GM12872 (cell line): Measurements from ENCODE around the gene RAPGEF5.

Source experiments
- TF ChIP-seq, protein P1 (sequence below): IDR thresholded peaks from 3 replicates; pipeline ENCODE4 v1.5.1; 2011; ENCODE audit warnings: low read depth, mild to moderate bottlenecking, low read length, moderate library complexity; ENCODE audit not compliant: insufficient read depth

RAPGEF5 gene

DNA sequence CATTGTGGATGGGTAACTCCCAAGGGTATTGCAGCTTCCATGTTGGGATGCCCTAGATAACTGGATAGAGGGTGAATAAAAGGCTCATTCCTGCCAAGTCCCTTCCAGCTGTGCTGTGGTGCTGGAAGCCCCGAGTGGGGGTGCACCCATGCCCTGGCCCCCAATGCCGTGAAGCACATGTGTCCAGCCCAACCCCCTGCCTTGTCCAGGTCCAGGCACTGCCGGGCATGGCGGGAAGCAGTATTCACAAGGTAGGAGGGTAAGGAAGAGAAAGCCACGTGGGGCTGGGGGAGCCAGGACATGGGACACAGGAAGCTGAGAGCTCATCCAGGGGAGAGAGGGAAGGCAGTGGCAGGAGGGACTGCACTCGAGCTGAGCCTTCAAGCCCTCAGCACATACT is 263.0 kb downstream of the RAPGEF5 start:
- TF ChIP-seq, protein P1, sequence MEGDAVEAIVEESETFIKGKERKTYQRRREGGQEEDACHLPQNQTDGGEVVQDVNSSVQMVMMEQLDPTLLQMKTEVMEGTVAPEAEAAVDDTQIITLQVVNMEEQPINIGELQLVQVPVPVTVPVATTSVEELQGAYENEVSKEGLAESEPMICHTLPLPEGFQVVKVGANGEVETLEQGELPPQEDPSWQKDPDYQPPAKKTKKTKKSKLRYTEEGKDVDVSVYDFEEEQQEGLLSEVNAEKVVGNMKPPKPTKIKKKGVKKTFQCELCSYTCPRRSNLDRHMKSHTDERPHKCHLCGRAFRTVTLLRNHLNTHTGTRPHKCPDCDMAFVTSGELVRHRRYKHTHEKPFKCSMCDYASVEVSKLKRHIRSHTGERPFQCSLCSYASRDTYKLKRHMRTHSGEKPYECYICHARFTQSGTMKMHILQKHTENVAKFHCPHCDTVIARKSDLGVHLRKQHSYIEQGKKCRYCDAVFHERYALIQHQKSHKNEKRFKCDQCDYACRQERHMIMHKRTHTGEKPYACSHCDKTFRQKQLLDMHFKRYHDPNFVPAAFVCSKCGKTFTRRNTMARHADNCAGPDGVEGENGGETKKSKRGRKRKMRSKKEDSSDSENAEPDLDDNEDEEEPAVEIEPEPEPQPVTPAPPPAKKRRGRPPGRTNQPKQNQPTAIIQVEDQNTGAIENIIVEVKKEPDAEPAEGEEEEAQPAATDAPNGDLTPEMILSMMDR: no peak

DNA sequence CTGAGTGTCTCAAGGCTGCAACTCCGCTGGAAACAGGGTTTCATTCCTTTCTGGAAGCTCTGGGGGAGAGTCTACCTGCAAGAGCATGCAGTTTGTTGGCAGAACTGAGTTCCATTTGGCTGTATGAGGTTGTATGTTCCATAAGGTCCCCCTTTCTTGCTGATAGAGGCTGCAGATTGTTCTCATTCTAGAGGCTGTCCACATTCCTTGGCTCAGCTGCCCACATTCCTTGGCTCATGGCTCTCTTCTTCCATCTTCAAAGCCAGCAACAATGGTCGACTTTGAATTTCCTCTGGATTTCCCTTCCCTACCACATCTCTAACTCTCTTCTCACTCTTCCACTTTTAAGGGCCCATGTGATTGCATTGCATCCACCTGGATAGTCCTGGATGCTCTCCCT is 264.0 kb downstream of the RAPGEF5 start:
- TF ChIP-seq, protein P1: no peak

DNA sequence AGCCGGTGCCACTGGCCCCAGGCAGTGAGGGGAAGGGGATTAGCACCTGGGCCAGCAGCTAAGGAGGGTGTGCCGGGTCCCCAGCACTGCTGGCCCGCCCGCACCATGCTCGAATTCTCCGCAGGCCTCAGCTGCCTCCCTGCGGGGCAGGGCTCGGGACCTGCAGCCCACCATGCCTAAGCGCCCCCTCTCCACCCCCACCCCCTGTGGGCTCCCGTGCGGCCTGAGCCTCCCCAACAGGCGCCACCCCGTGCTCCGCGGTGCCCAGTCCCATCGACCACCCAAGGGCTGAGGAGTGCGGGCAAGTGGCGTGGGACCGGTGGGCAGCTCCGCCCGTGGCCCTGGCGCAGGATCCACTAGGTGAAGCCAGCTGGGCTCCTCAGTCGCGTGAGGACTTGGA is 266.4 kb downstream of the RAPGEF5 start:
- TF ChIP-seq, protein P1: no peak

DNA sequence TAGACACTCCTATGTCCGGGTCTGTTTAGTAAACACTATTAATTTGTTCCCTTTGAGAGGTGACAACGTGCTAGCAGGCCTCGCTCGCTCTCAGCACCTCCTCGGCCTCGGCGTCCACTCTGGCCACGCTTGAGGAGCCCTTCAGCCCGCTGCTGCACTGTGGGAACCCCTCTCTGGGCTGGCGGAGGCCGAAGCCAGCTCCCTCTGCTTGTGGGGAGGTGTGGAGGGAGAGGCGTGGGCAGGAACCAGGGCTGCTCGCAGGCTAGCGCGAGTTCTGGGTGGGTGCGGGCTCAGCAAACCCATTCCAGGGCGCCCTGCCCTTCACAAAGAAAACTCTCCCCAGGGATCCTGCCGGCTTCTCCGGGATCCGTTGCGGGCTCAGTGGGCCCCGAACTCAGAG is 266.8 kb downstream of the RAPGEF5 start:
- TF ChIP-seq, protein P1: no peak

DNA sequence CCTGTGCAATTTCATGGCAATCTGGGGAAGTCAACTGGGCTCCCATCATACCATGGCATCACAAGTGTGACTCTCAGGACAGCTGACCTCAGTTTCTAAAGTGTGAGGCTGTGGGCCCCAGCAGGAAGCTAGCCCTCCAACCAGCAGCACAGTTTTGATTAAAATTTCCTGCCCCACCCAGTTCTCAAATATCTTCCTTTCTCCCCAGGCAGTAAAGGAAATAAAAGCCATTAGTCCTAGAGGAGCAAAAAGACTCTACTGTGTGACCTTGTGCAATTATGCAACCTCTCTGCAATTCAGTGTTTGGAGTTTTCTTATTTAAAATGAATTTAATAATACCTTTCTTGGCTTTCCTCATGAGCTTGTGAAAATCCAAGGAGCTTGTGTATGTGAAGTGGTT is 268.1 kb downstream of the RAPGEF5 start:
- TF ChIP-seq, protein P1: no peak

DNA sequence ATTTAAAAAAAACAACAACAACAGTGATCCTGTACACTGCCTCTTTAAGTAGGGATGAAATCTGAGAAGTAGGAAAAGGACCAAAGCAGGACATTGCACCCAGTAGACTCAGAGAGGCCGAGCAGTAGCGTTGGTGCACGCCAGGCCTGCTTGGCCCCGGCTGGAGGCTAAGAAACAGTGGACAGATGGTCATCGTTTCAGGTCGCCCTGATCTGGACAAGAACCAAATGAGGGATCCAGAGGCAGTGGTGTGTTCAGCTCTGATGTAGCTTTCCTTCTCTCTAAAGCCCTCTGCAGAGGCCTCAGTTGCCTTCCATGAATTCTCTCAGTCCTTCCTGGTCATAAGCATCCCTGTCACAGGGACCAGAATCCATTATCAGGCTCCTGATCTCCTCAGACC is 269.1 kb downstream of the RAPGEF5 start:
- TF ChIP-seq, protein P1: no peak

DNA sequence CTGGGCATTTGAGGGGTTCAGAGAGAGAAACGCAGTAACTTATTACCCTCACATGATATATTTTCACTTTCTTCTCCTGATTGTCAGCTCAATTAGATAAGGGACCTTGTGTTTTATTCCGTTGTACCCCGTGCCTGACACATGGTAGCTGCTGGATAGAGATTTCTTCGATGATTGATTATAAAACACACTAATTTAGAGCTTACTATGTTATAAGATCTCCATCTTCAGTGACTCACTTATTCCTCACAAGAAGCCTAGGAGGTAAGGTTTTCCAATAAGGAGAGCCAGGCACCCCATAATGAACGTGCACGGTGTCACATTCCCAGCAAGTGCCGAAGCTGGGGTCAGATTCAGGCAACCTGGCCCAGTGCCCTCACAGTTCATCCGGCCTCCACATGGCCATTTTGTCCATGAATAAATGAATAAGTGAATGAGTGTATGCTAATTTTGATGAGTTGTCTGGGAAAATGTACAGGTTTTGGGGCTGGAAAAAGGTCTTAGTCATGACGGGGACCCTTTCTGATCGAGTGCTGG is 273.2 kb downstream of the RAPGEF5 start:
- TF ChIP-seq, protein P1: no peak
